ENCODE data around the gene GCNT1.

Gene GCNT1

GRCh38 chr9:76545191-76545590 lies 86.2 kb downstream of the GCNT1 start:
- H3K36me3 ChIP-seq, result no peaks in the 10 kb centered on the region
- no peak for DNase-seq
- H3K9me3 ChIP-seq (ENCODE audit: severe bottlenecking), result no peaks in the 10 kb centered on the region
- H3K27me3 ChIP-seq (ENCODE audit: insufficient read depth, low read depth, severe bottlenecking), result no peaks in the 10 kb centered on the region
- no peak overlapping the region for H3K27ac ChIP-seq
- H3K4me3 ChIP-seq (ENCODE audit: low read depth, low read length), result no peak overlapping the region
- TF ChIP-seq CTCF (IDR thresholded peaks at IDR 0.05; ENCODE audit: low read depth, low read length), result no peak

GRCh38 chr9:76552181-76552580 lies 93.2 kb downstream of the GCNT1 start:
- no peaks in the 10 kb centered on the region for H3K27me3 ChIP-seq (ENCODE audit: insufficient read depth, low read depth, severe bottlenecking)
- no peaks in the 10 kb centered on the region for H3K9me3 ChIP-seq (ENCODE audit: severe bottlenecking)
- H3K27ac ChIP-seq, result no peak overlapping the region
- no peak for TF ChIP-seq CTCF (IDR thresholded peaks at IDR 0.05; ENCODE audit: low read depth, low read length)
- H3K36me3 ChIP-seq, result no peaks in the 10 kb centered on the region
- DNase-seq, result no peak
- H3K4me3 ChIP-seq (ENCODE audit: low read depth, low read length), result no peak overlapping the region

GRCh38 chr9:76552751-76553455 lies 93.9 kb downstream of the GCNT1 start:
- H3K27ac ChIP-seq, result no peak overlapping the region
- no peaks in the 10 kb centered on the region for H3K27me3 ChIP-seq (ENCODE audit: insufficient read depth, low read depth, severe bottlenecking)
- no peaks in the 10 kb centered on the region for H3K9me3 ChIP-seq (ENCODE audit: severe bottlenecking)
- no peaks in the 10 kb centered on the region for H3K36me3 ChIP-seq
- H3K4me3 ChIP-seq (ENCODE audit: low read depth, low read length), result no peak overlapping the region
- no peak for DNase-seq
- no peak for TF ChIP-seq CTCF (IDR thresholded peaks at IDR 0.05; ENCODE audit: low read depth, low read length)

- no peak overlapping the region for H3K27ac ChIP-seq
- no peak for DNase-seq
- no peaks in the 10 kb centered on the region for H3K36me3 ChIP-seq
- no peaks in the 10 kb centered on the region for H3K27me3 ChIP-seq (ENCODE audit: insufficient read depth, low read depth, severe bottlenecking)
- H3K4me3 ChIP-seq (ENCODE audit: low read depth, low read length), result no peak overlapping the region
- H3K9me3 ChIP-seq (ENCODE audit: severe bottlenecking), result no peaks in the 10 kb centered on the region
- TF ChIP-seq CTCF (IDR thresholded peaks at IDR 0.05; ENCODE audit: low read depth, low read length), result no peak
Observed at GRCh38 chr9:76553680-76554079, 94.7 kb downstream of the GCNT1 start.

Data from WERI-Rb-1 (cell line).